HG02943 (cell line): ENCODE results near the gene ZNF285.
"Not testable (repeated sequence)": the region's sequence is repeated elsewhere in the genome, so short reads cannot be mapped to it uniquely, and the experiment has no call there.

Source experiments
- ATAC-seq: cut with Tn5 transposase; IDR thresholded peaks from one replicate; pipeline ENCODE4 v1.9.1; 2021; ENCODE audit warnings: mild to moderate bottlenecking, low read depth, moderate library complexity; ENCODE audit not compliant: unreplicated experiment

Gene ZNF285

GRCh38 chr19:44401139-44402115, at the start of gene ZNF285:
TSS of gene ZNF285 (minus strand) at chr19:44401608. CDS start at chr19:44397213, 4,395 bp downstream.
- ATAC-seq: no peak

- no peak for ATAC-seq
Observed at GRCh38 chr19:44447916-44448674, 46.7 kb upstream of the ZNF285 start, which contains the start of gene ZNF229. TSS of gene ZNF229 (minus strand) at chr19:44448472. CDS start at chr19:44442847, 5,625 bp downstream.

- no peak for ATAC-seq
Observed at GRCh38 chr19:44438441-44438840, 37.0 kb upstream of the ZNF285 start.

GRCh38 chr19:44435441-44435840, 34.0 kb upstream of the ZNF285 start:
- no peak for ATAC-seq

- ATAC-seq: no peak
Observed at GRCh38 chr19:44430956-44431355, 29.5 kb upstream of the ZNF285 start.

- not testable (repeated sequence) for ATAC-seq
Observed at GRCh38 chr19:44415553-44415952, 14.1 kb upstream of the ZNF285 start.

- not testable (repeated sequence) for ATAC-seq
Observed at GRCh38 chr19:44389268-44389667, 12.1 kb downstream of the ZNF285 start.

GRCh38 chr19:44374789-44375188, 26.6 kb downstream of the ZNF285 start:
- no peak for ATAC-seq

- no peak for ATAC-seq
Observed at GRCh38 chr19:44371815-44372480, 29.5 kb downstream of the ZNF285 start.

- ATAC-seq: no peak
Observed at GRCh38 chr19:44367024-44367423, 34.4 kb downstream of the ZNF285 start.

GRCh38 chr19:44356383-44357111, 44.9 kb downstream of the ZNF285 start, which contains the start of gene ZNF112:
TSS of gene ZNF112 (minus strand) at chr19:44356680. CDS start at chr19:44340539, 16,141 bp downstream.
- ATAC-seq: no peak

- ATAC-seq: no peak
Observed at GRCh38 chr19:44346556-44346955, 54.9 kb downstream of the ZNF285 start.

- no peak for ATAC-seq
Observed at GRCh38 chr19:44345959-44346358, 55.4 kb downstream of the ZNF285 start.

GRCh38 chr19:44344255-44344654, 57.2 kb downstream of the ZNF285 start:
- ATAC-seq: no peak

GRCh38 chr19:44341794-44342193, 59.6 kb downstream of the ZNF285 start:
- no peak for ATAC-seq

GRCh38 chr19:44334639-44335038, 66.8 kb downstream of the ZNF285 start:
- not testable (repeated sequence) for ATAC-seq
